Measurements from ENCODE around the gene TP53I13. TPM values are rescaled to one million over a fixed set of nuclear protein-coding genes. Genes with fewer than 3 reads are reported as not detected.

TP53I13 gene, protein sequence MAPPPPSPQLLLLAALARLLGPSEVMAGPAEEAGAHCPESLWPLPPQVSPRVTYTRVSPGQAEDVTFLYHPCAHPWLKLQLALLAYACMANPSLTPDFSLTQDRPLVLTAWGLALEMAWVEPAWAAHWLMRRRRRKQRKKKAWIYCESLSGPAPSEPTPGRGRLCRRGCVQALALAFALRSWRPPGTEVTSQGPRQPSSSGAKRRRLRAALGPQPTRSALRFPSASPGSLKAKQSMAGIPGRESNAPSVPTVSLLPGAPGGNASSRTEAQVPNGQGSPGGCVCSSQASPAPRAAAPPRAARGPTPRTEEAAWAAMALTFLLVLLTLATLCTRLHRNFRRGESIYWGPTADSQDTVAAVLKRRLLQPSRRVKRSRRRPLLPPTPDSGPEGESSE
- 24.8 TPM for polyA plus RNA-seq (2013, experiment 1 of 4)
- 23.0 TPM for polyA plus RNA-seq (2013, experiment 2 of 4)
- polyA plus RNA-seq (2013, experiment 3 of 4), result 24.5 TPM
- 30.6 TPM for polyA plus RNA-seq (2013, experiment 4 of 4)

DNA sequence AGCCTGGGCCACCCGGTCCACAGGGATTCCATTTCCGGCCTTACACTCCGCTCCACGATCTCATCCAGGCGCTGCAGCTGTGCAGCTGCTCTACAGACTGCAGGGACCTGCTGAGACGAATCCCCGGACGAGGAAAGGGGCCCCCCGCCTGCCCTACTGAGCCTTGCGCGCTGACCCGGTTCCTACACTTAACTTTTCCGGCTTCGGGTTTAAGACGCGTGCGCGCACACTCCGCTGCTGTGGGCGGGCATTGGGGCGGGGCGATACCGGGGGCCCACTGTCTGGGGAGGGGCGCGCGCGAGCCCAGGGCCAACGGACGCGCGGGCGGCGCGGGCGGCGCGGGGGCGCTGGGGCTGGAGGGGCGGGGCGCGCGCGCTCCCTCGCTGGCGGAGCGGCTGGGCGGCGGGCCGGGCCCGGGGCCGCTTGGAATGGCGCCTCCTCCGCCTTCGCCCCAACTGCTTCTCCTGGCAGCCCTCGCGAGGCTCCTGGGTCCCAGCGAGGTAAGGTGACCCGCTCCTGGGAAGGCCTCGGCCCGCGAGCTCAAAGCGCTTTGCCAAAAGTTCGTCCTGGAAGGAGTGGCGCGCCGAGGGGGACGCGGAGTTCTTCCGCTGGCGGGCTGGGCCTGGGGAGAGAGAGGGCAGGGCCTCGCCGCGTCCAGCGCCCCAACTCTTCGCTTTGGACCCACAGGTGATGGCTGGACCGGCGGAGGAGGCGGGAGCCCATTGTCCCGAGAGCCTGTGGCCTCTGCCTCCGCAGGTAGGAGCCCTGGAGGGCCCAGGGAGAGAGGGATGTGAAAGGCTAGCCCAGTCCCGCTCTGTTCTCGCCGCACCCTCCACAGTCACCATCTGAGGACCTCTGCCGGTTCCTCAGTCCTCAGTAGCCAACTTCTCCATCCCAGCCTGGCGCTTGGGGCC is at the start of gene TP53I13:
TSS of gene TP53I13 (plus strand) at position 371 of the 914 bp plus-strand sequence. CDS start at position 429, 58 bp downstream.
- peaks cover 9% of the 10 kb centered on the region for H3K4me1 ChIP-seq (ENCODE audit: control insufficient read depth, insufficient read depth, low read length)
- WGBS, 2 experiments, result 1% methylated on average over 85 of the region's 85 CpGs
- H3K36me3 ChIP-seq (ENCODE audit: control insufficient read depth, insufficient read depth, low read length), result no peaks in the 10 kb centered on the region
- peak within 1 kb of the TSS; percentile 87 for H3K4me3 ChIP-seq (ENCODE audit: insufficient read depth, low read depth, low read length)
- peak within 1 kb of the TSS; percentile 16 for H3K27ac ChIP-seq (ENCODE audit: insufficient read depth, low read depth, low read length, poor library complexity, severe bottlenecking)
- peaks cover 65% of the 10 kb centered on the region for H3K27me3 ChIP-seq (ENCODE audit: control insufficient read depth, insufficient read depth, low read length, poor library complexity, severe bottlenecking)
- no peaks in the 10 kb centered on the region for H3K9me3 ChIP-seq (ENCODE audit: control insufficient read depth, low read length)

DNA sequence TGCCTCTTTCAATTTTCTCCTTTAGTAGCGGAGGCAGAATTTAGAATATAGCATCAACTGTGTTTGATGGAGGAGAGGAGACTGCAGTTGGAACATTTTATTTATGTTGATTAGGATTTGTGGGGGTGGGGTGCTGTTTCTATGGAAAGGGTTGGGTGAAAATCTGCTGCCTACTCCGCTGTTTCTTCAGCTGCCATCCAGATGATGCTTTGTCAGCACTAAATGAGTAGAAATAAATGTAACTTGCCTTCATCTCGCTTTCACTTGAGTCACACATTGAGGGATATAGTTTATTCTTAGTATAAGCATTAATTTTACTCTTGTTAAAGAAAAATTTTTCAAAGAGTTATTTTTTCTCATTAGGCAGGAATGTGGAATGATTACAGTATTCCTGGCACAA is 43.8 kb upstream of the TP53I13 start:
- no peaks in the 10 kb centered on the region for H3K9me3 ChIP-seq (ENCODE audit: control insufficient read depth, low read length)
- peaks cover 47% of the 10 kb centered on the region for H3K36me3 ChIP-seq (ENCODE audit: control insufficient read depth, insufficient read depth, low read length)
- no peaks in the 10 kb centered on the region for H3K4me1 ChIP-seq (ENCODE audit: control insufficient read depth, insufficient read depth, low read length)
- no peak overlapping the region for H3K27ac ChIP-seq (ENCODE audit: insufficient read depth, low read depth, low read length, poor library complexity, severe bottlenecking)
- 97 to 100% methylated on average over 2 of the region's 3 CpGs for WGBS, 2 experiments
- H3K4me3 ChIP-seq (ENCODE audit: insufficient read depth, low read depth, low read length), result no peak overlapping the region
- H3K27me3 ChIP-seq (ENCODE audit: control insufficient read depth, insufficient read depth, low read length, poor library complexity, severe bottlenecking), result no peaks in the 10 kb centered on the region

DNA sequence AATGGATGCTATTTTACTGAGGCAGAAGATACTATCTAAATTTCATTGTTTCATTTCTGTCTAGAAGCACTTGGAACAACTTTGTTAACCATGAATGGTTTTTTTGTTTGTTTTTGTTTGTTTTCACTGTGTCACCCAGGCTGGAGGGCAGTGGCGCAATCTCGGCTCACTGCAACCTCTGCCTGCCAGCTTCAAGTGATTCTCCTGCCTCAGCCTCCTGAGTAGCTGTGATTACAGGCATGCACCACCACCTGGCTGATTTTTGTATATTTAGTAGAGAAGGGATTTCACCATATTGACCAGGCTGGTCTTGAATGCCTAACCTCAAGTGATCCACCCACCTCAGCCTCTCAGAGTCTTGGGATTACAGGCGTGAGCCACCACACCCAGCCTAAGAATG is 42.2 kb upstream of the TP53I13 start:
- Histone ChIP-seq H3K27me3 (ENCODE audit: control insufficient read depth, insufficient read depth, low read length, poor library complexity, severe bottlenecking) (no peaks in the 10 kb centered on the region), H3K4me1 (ENCODE audit: control insufficient read depth, insufficient read depth, low read length) (no peaks in the 10 kb centered on the region), H3K27ac (ENCODE audit: insufficient read depth, low read depth, low read length, poor library complexity, severe bottlenecking) (no peak overlapping the region), H3K4me3 (ENCODE audit: insufficient read depth, low read depth, low read length) (no peak overlapping the region), H3K9me3 (ENCODE audit: control insufficient read depth, low read length) (no peaks in the 10 kb centered on the region), H3K36me3 (ENCODE audit: control insufficient read depth, insufficient read depth, low read length) (peaks cover 53% of the 10 kb centered on the region)
- 92 to 95% methylated on average over 3 of the region's 3 CpGs for WGBS, 2 experiments

DNA sequence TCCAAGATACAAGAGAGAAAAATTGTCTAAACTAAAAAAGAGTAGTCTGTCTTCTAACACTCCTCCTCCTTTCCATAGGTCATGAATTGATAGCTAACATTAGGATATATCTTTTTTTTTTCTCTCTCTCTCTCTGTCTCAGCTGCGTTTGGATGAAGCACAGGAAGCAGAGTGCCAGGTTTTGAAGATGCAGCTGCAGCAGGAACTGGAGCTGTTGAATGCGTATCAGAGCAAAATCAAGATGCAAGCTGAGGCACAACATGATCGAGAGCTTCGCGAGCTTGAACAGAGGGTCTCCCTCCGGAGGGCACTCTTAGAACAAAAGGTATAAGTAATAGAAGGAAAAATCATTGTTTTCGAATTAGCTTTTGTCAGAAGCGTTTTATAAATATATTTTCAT is 34.5 kb upstream of the TP53I13 start:
- WGBS, 2 experiments, result 97 to 99% methylated on average over 8 of the region's 8 CpGs
- Histone ChIP-seq H3K4me3 (ENCODE audit: insufficient read depth, low read depth, low read length) (no peak overlapping the region), H3K36me3 (ENCODE audit: control insufficient read depth, insufficient read depth, low read length) (peaks cover 53% of the 10 kb centered on the region)

DNA sequence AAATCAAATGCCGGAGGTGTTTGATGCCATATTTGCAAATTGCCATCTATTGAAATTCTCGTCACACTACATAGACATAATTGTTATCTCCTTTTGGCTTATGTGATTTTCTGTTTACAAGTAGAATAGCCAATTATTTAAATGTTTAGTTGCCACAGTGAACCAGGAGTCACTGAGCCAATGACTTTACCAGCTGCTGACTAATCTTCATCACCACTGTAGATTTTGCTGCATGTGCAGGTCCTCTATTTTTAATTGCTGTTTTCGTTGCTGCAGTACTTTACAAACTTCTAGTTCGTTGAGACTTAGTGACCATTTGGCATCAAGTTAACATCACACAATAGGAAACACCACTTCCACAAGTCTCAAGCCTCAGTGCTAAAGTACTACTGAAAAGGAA is 24.4 kb upstream of the TP53I13 start:
- 91 to 96% methylated on average over 3 to 4 of the region's 4 CpGs for WGBS, 2 experiments
- H3K27me3 ChIP-seq (ENCODE audit: control insufficient read depth, insufficient read depth, low read length, poor library complexity, severe bottlenecking), result no peaks in the 10 kb centered on the region
- H3K27ac ChIP-seq (ENCODE audit: insufficient read depth, low read depth, low read length, poor library complexity, severe bottlenecking), result no peak overlapping the region
- no peaks in the 10 kb centered on the region for H3K4me1 ChIP-seq (ENCODE audit: control insufficient read depth, insufficient read depth, low read length)
- peaks cover 17% of the 10 kb centered on the region for H3K36me3 ChIP-seq (ENCODE audit: control insufficient read depth, insufficient read depth, low read length)
- no peaks in the 10 kb centered on the region for H3K9me3 ChIP-seq (ENCODE audit: control insufficient read depth, low read length)
- no peak overlapping the region for H3K4me3 ChIP-seq (ENCODE audit: insufficient read depth, low read depth, low read length)

More for the DNA sequence above, 34.5 kb upstream of the TP53I13 start:
- H3K27me3 ChIP-seq (ENCODE audit: control insufficient read depth, insufficient read depth, low read length, poor library complexity, severe bottlenecking), result no peaks in the 10 kb centered on the region
- no peaks in the 10 kb centered on the region for H3K9me3 ChIP-seq (ENCODE audit: control insufficient read depth, low read length)
- H3K27ac ChIP-seq (ENCODE audit: insufficient read depth, low read depth, low read length, poor library complexity, severe bottlenecking), result no peak overlapping the region
- H3K4me1 ChIP-seq (ENCODE audit: control insufficient read depth, insufficient read depth, low read length), result no peaks in the 10 kb centered on the region

DNA sequence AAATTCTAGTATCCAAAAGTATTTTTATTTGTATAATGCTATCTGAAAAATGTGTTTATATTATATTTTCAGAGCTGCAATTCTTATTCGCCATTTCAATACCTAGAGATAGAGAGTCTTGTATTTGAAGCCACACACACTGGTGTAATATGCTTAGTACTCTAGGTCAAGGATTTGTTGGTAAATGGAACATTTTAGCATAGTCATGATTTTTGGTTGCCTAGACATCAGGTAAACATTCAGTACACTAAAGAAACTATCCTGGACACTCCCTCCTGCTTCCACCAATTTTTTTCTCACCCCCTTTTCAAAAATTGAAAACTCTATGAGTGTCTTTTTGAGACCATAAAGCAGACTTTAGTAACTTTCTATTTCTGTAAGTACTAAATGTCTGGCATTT is 22.4 kb upstream of the TP53I13 start:
- H3K36me3 ChIP-seq (ENCODE audit: control insufficient read depth, insufficient read depth, low read length), result peaks cover 12% of the 10 kb centered on the region
- WGBS, 2 experiments, result 100% methylated on average over 1 of the region's 1 CpG; no CpG with 5 or more reads in 1 of the 2 experiments
- no peak overlapping the region for H3K27ac ChIP-seq (ENCODE audit: insufficient read depth, low read depth, low read length, poor library complexity, severe bottlenecking)
- no peaks in the 10 kb centered on the region for H3K9me3 ChIP-seq (ENCODE audit: control insufficient read depth, low read length)
- H3K27me3 ChIP-seq (ENCODE audit: control insufficient read depth, insufficient read depth, low read length, poor library complexity, severe bottlenecking), result no peaks in the 10 kb centered on the region
- H3K4me3 ChIP-seq (ENCODE audit: insufficient read depth, low read depth, low read length), result no peak overlapping the region
- no peaks in the 10 kb centered on the region for H3K4me1 ChIP-seq (ENCODE audit: control insufficient read depth, insufficient read depth, low read length)

DNA sequence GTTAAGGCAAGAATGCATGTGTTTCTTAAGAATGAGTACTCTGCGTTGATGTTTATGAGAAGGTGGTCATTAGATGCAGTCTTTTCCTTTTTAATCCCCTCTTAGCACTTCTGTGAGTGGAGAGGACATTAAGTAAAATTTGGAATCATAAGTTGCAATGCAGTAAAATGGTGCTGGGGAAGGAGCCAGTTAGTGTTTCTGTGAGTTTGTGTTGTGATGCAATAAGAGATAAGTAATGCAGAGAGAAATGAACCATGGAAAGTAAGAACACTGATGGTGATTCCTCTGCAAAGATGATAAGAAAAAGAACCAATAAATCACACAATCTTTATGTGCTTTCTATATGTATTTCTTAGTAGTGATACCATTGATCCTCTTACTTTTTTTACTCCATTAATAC is 21.7 kb upstream of the TP53I13 start:
- no peaks in the 10 kb centered on the region for H3K4me1 ChIP-seq (ENCODE audit: control insufficient read depth, insufficient read depth, low read length)
- WGBS, 2 experiments, result 82 to 92% methylated on average over 1 of the region's 1 CpG
- H3K27me3 ChIP-seq (ENCODE audit: control insufficient read depth, insufficient read depth, low read length, poor library complexity, severe bottlenecking), result no peaks in the 10 kb centered on the region
- no peak overlapping the region for H3K27ac ChIP-seq (ENCODE audit: insufficient read depth, low read depth, low read length, poor library complexity, severe bottlenecking)
- peaks cover 12% of the 10 kb centered on the region for H3K36me3 ChIP-seq (ENCODE audit: control insufficient read depth, insufficient read depth, low read length)
- no peak overlapping the region for H3K4me3 ChIP-seq (ENCODE audit: insufficient read depth, low read depth, low read length)
- no peaks in the 10 kb centered on the region for H3K9me3 ChIP-seq (ENCODE audit: control insufficient read depth, low read length)

DNA sequence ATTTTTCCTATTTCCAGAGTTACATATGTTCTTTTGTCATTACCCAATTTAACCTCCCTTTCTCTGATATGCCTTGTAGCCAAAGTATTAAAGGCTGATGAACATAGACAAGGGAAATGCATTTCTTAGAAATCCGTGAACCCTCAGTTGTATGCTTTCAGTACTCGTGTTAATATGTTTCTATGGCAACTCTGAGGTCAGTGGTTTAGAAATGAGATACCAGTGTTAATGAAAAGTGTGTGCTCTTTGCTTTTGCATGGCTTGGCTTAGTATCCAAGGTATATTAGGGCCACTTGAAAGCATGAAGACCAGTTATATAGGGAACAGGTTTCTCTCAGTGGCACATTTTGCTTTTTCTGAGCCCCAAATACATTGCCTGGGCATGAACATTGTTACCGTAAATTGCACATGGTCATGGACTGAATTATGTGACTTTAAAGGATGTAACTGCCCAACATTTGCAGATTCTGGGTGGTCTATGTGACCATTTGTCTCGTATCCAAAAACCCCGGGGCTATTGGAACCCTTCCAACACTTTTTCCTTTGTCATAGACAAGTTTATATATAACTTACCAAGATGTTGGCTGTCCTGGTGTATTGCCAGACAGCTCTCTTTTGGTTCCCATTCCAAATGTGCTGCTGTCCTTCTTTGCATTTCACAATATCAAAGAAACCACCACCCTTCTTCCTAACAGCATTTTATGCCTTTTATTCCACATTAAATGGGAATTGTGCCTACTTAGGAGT is 19.2 kb upstream of the TP53I13 start:
- 96 to 97% methylated on average over 5 of the region's 5 CpGs for WGBS, 2 experiments
- H3K4me1 ChIP-seq (ENCODE audit: control insufficient read depth, insufficient read depth, low read length), result no peaks in the 10 kb centered on the region
- no peaks in the 10 kb centered on the region for H3K9me3 ChIP-seq (ENCODE audit: control insufficient read depth, low read length)
- H3K27ac ChIP-seq (ENCODE audit: insufficient read depth, low read depth, low read length, poor library complexity, severe bottlenecking), result no peak overlapping the region
- H3K36me3 ChIP-seq (ENCODE audit: control insufficient read depth, insufficient read depth, low read length), result no peaks in the 10 kb centered on the region
- H3K4me3 ChIP-seq (ENCODE audit: insufficient read depth, low read depth, low read length), result no peak overlapping the region
- no peaks in the 10 kb centered on the region for H3K27me3 ChIP-seq (ENCODE audit: control insufficient read depth, insufficient read depth, low read length, poor library complexity, severe bottlenecking)

DNA sequence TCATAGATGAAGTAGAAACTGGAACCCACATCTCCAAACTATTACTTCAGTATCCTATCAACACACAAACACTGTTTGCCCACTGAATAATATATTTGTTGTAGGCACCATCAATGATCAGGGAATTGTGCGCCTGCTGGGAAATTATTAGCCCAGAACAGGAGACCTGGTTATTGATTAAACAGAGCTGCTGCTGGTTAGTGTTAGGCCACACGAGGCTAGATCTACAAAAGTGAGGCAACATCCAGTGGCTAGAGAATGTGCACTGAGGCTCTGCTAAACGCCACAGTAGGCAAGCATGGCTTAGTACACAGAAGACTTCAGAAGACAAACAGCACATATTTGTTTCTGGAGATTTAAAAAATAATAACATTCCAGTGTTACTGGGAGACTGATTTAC is 12.7 kb upstream of the TP53I13 start:
- 89 to 90% methylated on average over 3 of the region's 3 CpGs for WGBS, 2 experiments
- Histone ChIP-seq H3K9me3 (ENCODE audit: control insufficient read depth, low read length) (no peaks in the 10 kb centered on the region), H3K4me1 (ENCODE audit: control insufficient read depth, insufficient read depth, low read length) (no peaks in the 10 kb centered on the region), H3K4me3 (ENCODE audit: insufficient read depth, low read depth, low read length) (no peak overlapping the region), H3K27me3 (ENCODE audit: control insufficient read depth, insufficient read depth, low read length, poor library complexity, severe bottlenecking) (no peaks in the 10 kb centered on the region), H3K36me3 (ENCODE audit: control insufficient read depth, insufficient read depth, low read length) (no peaks in the 10 kb centered on the region), H3K27ac (ENCODE audit: insufficient read depth, low read depth, low read length, poor library complexity, severe bottlenecking) (no peak overlapping the region)
